ENCODE results near the gene HDAC1.

HDAC1 gene

GRCh38 chr1:32373996-32374592, 82.2 kb downstream of the HDAC1 start:
- DNase-seq (ENCODE audit: low spot score) = no peak

- no peak for DNase-seq (ENCODE audit: low spot score)
Observed at GRCh38 chr1:32376199-32376598, 84.3 kb downstream of the HDAC1 start.

GRCh38 chr1:32377541-32378220, 85.8 kb downstream of the HDAC1 start:
- DNase-seq (ENCODE audit: low spot score) = no peak

GRCh38 chr1:32380057-32380456, 88.2 kb downstream of the HDAC1 start:
- no peak for DNase-seq (ENCODE audit: low spot score)

Measured in D341Med (cell line).